ENCODE measurements around the gene STX3.

DNA sequence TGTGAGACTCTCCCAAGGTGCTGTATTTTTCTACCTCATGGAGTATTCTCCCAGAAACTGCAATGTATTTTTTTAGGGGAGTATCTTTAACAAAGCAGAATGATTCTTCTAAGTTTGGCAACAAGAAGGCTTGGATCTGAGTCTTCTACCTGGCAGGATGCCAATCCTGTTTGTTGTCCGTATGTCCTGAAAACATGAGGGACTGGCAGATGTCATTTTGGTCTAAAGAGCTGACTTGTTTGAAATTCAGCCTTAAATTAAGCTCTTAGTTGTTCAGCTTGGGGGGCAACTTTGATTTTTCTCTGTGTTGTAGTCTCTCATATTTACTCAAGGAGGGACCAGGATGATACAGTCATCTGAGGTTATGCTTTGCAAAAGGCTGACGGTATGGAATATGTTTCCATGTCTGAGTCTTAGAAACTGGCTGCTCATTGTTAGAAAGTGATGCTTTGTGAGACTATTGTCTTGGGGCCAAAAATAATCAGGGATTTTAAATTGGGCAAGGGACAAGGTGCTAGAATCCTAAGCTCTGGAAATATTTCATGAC lies 46.1 kb downstream of the STX3 start:
- no peak for TF ChIP-seq EZH2 (IDR thresholded peaks at IDR 0.05; ENCODE audit: low read depth, unreplicated experiment)
- TF ChIP-seq, protein P1, sequence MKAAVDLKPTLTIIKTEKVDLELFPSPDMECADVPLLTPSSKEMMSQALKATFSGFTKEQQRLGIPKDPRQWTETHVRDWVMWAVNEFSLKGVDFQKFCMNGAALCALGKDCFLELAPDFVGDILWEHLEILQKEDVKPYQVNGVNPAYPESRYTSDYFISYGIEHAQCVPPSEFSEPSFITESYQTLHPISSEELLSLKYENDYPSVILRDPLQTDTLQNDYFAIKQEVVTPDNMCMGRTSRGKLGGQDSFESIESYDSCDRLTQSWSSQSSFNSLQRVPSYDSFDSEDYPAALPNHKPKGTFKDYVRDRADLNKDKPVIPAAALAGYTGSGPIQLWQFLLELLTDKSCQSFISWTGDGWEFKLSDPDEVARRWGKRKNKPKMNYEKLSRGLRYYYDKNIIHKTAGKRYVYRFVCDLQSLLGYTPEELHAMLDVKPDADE (IDR thresholded peaks at IDR 0.05), result no peak
- TF ChIP-seq, protein P2, sequence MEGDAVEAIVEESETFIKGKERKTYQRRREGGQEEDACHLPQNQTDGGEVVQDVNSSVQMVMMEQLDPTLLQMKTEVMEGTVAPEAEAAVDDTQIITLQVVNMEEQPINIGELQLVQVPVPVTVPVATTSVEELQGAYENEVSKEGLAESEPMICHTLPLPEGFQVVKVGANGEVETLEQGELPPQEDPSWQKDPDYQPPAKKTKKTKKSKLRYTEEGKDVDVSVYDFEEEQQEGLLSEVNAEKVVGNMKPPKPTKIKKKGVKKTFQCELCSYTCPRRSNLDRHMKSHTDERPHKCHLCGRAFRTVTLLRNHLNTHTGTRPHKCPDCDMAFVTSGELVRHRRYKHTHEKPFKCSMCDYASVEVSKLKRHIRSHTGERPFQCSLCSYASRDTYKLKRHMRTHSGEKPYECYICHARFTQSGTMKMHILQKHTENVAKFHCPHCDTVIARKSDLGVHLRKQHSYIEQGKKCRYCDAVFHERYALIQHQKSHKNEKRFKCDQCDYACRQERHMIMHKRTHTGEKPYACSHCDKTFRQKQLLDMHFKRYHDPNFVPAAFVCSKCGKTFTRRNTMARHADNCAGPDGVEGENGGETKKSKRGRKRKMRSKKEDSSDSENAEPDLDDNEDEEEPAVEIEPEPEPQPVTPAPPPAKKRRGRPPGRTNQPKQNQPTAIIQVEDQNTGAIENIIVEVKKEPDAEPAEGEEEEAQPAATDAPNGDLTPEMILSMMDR (conservative IDR thresholded peaks at IDR 0.05; ENCODE audit: low read depth in 2 of 2), result no peak
- TF ChIP-seq POLR2AphosphoS5 (IDR thresholded peaks at IDR 0.05; ENCODE audit: low read depth), result no peak
- TF ChIP-seq ZNF114 (CRISPR knock-in tag; IDR thresholded peaks at IDR 0.05), result no peak
- TF ChIP-seq, protein P3, sequence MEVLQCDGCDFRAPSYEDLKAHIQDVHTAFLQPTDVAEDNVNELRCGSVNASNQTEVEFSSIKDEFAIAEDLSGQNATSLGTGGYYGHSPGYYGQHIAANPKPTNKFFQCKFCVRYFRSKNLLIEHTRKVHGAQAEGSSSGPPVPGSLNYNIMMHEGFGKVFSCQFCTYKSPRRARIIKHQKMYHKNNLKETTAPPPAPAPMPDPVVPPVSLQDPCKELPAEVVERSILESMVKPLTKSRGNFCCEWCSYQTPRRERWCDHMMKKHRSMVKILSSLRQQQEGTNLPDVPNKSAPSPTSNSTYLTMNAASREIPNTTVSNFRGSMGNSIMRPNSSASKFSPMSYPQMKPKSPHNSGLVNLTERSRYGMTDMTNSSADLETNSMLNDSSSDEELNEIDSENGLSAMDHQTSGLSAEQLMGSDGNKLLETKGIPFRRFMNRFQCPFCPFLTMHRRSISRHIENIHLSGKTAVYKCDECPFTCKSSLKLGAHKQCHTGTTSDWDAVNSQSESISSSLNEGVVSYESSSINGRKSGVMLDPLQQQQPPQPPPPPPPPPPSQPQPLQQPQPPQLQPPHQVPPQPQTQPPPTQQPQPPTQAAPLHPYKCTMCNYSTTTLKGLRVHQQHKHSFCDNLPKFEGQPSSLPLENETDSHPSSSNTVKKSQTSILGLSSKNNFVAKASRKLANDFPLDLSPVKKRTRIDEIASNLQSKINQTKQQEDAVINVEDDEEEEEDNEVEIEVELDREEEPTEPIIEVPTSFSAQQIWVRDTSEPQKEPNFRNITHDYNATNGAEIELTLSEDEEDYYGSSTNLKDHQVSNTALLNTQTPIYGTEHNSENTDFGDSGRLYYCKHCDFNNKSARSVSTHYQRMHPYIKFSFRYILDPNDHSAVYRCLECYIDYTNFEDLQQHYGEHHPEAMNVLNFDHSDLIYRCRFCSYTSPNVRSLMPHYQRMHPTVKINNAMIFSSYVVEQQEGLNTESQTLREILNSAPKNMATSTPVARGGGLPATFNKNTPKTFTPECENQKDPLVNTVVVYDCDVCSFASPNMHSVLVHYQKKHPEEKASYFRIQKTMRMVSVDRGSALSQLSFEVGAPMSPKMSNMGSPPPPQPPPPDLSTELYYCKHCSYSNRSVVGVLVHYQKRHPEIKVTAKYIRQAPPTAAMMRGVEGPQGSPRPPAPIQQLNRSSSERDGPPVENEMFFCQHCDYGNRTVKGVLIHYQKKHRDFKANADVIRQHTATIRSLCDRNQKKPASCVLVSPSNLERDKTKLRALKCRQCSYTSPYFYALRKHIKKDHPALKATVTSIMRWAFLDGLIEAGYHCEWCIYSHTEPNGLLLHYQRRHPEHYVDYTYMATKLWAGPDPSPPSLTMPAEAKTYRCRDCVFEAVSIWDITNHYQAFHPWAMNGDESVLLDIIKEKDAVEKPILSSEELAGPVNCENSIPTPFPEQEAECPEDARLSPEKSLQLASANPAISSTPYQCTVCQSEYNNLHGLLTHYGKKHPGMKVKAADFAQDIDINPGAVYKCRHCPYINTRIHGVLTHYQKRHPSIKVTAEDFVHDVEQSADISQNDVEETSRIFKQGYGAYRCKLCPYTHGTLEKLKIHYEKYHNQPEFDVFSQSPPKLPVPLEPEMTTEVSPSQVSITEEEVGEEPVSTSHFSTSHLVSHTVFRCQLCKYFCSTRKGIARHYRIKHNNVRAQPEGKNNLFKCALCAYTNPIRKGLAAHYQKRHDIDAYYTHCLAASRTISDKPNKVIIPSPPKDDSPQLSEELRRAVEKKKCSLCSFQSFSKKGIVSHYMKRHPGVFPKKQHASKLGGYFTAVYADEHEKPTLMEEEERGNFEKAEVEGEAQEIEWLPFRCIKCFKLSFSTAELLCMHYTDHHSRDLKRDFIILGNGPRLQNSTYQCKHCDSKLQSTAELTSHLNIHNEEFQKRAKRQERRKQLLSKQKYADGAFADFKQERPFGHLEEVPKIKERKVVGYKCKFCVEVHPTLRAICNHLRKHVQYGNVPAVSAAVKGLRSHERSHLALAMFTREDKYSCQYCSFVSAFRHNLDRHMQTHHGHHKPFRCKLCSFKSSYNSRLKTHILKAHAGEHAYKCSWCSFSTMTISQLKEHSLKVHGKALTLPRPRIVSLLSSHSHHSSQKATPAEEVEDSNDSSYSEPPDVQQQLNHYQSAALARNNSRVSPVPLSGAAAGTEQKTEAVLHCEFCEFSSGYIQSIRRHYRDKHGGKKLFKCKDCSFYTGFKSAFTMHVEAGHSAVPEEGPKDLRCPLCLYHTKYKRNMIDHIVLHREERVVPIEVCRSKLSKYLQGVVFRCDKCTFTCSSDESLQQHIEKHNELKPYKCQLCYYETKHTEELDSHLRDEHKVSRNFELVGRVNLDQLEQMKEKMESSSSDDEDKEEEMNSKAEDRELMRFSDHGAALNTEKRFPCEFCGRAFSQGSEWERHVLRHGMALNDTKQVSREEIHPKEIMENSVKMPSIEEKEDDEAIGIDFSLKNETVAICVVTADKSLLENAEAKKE (CRISPR knock-in tag; IDR thresholded peaks at IDR 0.05), result no peak
- TF ChIP-seq EZH2phosphoT487 (IDR thresholded peaks at IDR 0.05; ENCODE audit: unreplicated experiment), result no peak
- no peak for TF ChIP-seq STAT1 (IDR thresholded peaks at IDR 0.05; ENCODE audit: unreplicated experiment)
- no peak for TF ChIP-seq NANOG (IDR thresholded peaks at IDR 0.05; ENCODE audit: borderline replicate concordance)
- TF ChIP-seq, protein P4, sequence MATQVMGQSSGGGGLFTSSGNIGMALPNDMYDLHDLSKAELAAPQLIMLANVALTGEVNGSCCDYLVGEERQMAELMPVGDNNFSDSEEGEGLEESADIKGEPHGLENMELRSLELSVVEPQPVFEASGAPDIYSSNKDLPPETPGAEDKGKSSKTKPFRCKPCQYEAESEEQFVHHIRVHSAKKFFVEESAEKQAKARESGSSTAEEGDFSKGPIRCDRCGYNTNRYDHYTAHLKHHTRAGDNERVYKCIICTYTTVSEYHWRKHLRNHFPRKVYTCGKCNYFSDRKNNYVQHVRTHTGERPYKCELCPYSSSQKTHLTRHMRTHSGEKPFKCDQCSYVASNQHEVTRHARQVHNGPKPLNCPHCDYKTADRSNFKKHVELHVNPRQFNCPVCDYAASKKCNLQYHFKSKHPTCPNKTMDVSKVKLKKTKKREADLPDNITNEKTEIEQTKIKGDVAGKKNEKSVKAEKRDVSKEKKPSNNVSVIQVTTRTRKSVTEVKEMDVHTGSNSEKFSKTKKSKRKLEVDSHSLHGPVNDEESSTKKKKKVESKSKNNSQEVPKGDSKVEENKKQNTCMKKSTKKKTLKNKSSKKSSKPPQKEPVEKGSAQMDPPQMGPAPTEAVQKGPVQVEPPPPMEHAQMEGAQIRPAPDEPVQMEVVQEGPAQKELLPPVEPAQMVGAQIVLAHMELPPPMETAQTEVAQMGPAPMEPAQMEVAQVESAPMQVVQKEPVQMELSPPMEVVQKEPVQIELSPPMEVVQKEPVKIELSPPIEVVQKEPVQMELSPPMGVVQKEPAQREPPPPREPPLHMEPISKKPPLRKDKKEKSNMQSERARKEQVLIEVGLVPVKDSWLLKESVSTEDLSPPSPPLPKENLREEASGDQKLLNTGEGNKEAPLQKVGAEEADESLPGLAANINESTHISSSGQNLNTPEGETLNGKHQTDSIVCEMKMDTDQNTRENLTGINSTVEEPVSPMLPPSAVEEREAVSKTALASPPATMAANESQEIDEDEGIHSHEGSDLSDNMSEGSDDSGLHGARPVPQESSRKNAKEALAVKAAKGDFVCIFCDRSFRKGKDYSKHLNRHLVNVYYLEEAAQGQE (IDR thresholded peaks at IDR 0.05; ENCODE audit: unreplicated experiment), result no peak
- TF ChIP-seq JUNB (IDR thresholded peaks at IDR 0.05; ENCODE audit: unreplicated experiment), result no peak
- TF ChIP-seq CREB1 (CRISPR knock-in tag; IDR thresholded peaks at IDR 0.05; ENCODE audit: low read depth), result no peak
- TF ChIP-seq ZNF331 (CRISPR knock-in tag; IDR thresholded peaks at IDR 0.05; ENCODE audit: low read depth), result no peak
